Lower leg skin (tissue), 4 donors: ENCODE data around the gene GPRIN1. TPM values are rescaled to one million over a fixed set of nuclear protein-coding genes. Genes with fewer than 3 reads are reported as not detected.
"Not testable (repeated sequence)": the region's sequence is repeated elsewhere in the genome, so short reads cannot be mapped to it uniquely, and the experiment has no call there.

Source experiments
- DNase-seq, 2 donors: peaks; one replicate each; pipeline ENCODE4 v3.0.0-alpha.2; 2019; ENCODE audit warnings: low spot score in 2 of 2
- H3K4me3 ChIP-seq: fragments of 200-600 bp; sonication (generic); 2 replicates; pipeline ENCODE4 v1.5.1; 2017; ENCODE audit warnings: mild to moderate bottlenecking, low read depth; ENCODE audit not compliant: poor library complexity, severe bottlenecking
- CTCF ChIP-seq, 3 donors: fragments of 450-650 bp; IDR thresholded peaks; one replicate each; pipeline ENCODE4 v1.5.1; 2016; ENCODE audit warnings: antibody characterized with exemption in 3 of 3, mild to moderate bottlenecking in 3 of 3, moderate library complexity in 2 of 3
- POLR2A ChIP-seq, 2 donors: fragments of 450-650 bp; IDR thresholded peaks; one replicate each; pipeline ENCODE4 v1.6.1; 2016 to 2017; ENCODE audit warnings: antibody characterized with exemption in 2 of 2, mild to moderate bottlenecking in 1 of 2, moderate library complexity in 1 of 2
- WGBS, 2 donors: methylation state at CpG; one replicate each; pipeline ENCODE4 v1.1.5; 2018; 5-methylcytosine and 5-hydroxymethylcytosine counted together
- intact Hi-C: fragments of 100-400 bp; cut with DNase I; formaldehyde crosslinking; loops from one replicate; pipeline ENCODE4 v1.15.0; 2023; ENCODE audit warnings: low total_unique reads
- total RNA-seq, 4 donors: library from RNA; depleted of rRNA; stranded (reverse); fragments of >200 nt; gene quantifications; one replicate each; pipeline ENCODE4 v1.1.0, GENCODE V29; 2016

The GPRIN1 gene
- total RNA-seq, 4 donors from 2014 or later: 0.72 to 1.7 (median 1.5) TPM

- no peak overlapping the region for H3K4me3 ChIP-seq
- 56 to 62% methylated on average over 18 of the region's 18 CpGs for WGBS, 2 donors
- intact Hi-C loops: no loop called here
- TF ChIP-seq CTCF (IDR thresholded peaks at IDR 0.05) (no peak), POLR2A (IDR thresholded peaks at IDR 0.05) (no peak)
- no peak for DNase-seq
Measured at GRCh38 chr5:176553260-176554085, 56.5 kb downstream of the GPRIN1 start.

GRCh38 chr5:176552332-176552869 lies 57.6 kb downstream of the GPRIN1 start:
- intact Hi-C loops: no loop called here
- TF ChIP-seq POLR2A (IDR thresholded peaks at IDR 0.05) (no peak), CTCF (IDR thresholded peaks at IDR 0.05) (no peak)
- 76 to 83% methylated on average over 11 of the region's 11 CpGs for WGBS, 2 donors
- H3K4me3 ChIP-seq: no peak overlapping the region
- DNase-seq: no peak

DNA sequence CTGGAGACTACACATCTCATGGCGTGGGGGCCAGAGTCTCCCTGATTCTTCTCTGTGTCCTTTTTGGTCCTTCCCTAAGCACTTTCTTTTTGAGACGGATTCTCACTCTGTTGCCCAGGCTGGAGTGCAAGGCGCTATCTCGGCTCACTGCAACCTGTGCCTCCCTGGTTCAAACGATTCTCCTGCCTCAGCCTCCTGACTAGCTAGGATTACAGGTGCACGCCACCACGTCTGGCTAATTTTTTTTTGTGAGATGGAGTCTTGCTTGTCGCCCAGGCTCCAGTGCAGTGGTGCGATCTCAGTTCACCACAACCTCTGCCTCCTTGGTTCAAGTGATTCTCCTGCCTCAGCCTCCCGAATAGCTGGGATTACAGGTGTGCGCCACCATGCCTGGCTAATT lies 59.0 kb downstream of the GPRIN1 start:
- intact Hi-C loops, DNase-seq, H3K4me3 ChIP-seq: not testable (repeated sequence)
- 82 to 87% methylated on average over 11 of the region's 11 CpGs for WGBS, 2 donors

DNA sequence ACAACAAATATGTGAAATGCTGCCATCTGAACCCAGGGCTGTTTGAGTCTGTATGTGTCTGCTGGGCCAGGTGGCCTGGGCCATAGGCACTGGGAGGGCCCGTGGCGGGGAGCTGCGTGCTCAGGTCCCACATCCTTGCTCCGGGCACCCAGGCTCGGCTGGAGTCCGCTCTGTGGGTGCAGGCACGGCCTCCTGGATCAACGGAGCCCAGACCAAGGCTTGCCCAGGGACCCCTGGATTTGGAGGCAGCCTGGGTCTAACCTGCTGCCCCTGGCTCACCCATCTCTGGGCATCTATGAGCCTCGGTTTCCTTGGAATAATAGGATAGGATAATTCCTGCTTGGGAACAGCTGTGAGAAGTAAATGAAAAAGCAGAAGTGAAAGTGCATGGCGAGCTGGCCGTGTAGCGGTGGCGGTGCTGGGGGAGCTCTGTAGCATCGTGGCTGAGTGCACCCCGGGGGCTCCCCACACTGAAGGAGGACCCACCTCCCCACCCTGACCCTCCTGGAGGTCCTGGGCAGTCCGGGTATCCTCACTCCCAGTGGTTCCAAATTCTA lies 59.6 kb downstream of the GPRIN1 start:
- WGBS, 2 donors: 64 to 80% methylated on average over 8 to 15 of the region's 16 CpGs
- intact Hi-C loops: no loop called here
- no peak for TF ChIP-seq CTCF (IDR thresholded peaks at IDR 0.05)
- TF ChIP-seq POLR2A (IDR thresholded peaks at IDR 0.05): no peak
- no peak overlapping the region for H3K4me3 ChIP-seq
- no peak for DNase-seq

DNA sequence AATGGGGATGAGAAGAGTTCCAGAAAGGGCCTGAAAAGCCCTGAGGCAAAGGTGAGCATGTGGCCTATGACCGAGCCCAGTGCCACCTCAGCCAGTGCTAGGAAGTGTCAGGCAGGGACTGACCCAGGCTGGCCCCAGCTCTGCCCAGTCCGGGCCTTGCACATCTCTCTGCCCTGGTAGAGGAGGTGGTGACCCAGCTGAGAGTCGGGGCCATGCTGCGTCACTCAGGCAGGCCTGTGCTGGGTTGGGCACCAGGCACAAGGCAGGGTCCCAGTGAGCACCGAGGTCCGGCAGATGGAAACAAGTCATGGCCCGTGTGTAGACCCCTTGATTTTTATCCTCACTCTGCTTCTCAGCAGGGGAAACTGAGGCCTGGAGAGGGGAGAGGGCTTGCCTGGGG lies 60.1 kb downstream of the GPRIN1 start:
- 84 to 91% methylated on average over 7 of the region's 7 CpGs for WGBS, 2 donors

More for the DNA sequence above, 60.1 kb downstream of the GPRIN1 start:
- H3K4me3 ChIP-seq: no peak overlapping the region
- DNase-seq: no peak
- TF ChIP-seq POLR2A (IDR thresholded peaks at IDR 0.05) (no peak), CTCF (IDR thresholded peaks at IDR 0.05) (no peak)
- intact Hi-C loops: no loop called here
